ENCODE data around the gene CCNY. TPM values are rescaled to one million over a fixed set of nuclear protein-coding genes. Genes with fewer than 3 reads are reported as not detected.

The CCNY gene
- total and polyA plus RNA-seq, 8 donors: 10.6 to 41.7 (median 26.6) TPM

DNA sequence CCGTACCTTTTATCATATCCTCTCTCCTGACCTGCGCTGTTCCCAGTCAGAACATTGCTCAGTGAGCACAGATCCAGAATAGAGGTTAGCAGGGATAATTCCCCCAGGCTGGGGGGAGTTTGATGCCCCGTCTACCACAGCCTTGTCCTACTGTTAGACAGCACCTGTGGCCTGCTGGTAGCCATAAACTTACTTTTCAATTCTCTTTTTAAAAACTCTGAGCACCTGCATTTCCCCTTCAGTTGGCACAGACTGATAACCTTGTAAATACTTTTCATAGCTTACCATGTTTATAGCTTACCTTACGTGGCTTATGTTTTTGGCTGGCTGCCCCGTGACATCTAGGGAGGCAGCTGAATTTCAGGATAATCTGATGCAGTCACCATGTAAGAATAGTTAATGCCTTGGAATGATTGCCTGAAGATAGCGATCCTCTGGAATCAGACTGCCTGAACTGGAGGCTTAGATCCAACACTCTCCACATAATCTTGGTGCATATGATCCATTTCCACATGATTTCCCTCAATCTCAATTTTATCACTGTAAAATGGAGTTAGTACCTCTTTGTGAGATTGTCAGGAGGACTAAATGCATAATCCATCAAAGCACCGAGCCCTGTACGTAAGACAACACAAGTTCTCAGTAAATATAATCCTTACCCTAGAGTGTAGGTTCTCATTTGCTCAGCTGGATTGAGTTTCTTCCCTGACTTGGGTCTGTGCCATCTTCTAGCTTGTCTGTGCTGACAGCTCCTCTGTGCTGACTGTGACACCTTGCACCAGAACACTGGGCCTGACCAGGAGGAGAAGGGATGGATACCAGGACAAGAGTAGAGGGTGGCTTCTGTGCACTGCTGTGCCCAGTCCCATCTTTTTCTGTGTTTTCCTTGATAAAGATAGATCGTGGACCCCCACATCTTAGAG lies 157.1 kb downstream of the CCNY start:
- FAIRE-seq: no peak
- no peak overlapping the region for H3K4me3 ChIP-seq
- ATAC-seq: peak in 2 of 4 donors; percentile 29 to 32
- intact Hi-C loops (cut with DNase I): no loop called here
- H3K9me3 ChIP-seq: no peaks in the 10 kb centered on the region
- no peak for TF ChIP-seq CTCF (IDR thresholded peaks at IDR 0.05)
- DNase-seq: peak in 1 of 6 donors; percentile 24
- H3K27me3 ChIP-seq: no peaks in the 10 kb centered on the region
- H3K36me3 ChIP-seq: no peaks in the 10 kb centered on the region
- no peak overlapping the region for H3K27ac ChIP-seq
- no peaks in the 10 kb centered on the region for H3K4me1 ChIP-seq
- 62 to 67% methylated on average over 9 of the region's 9 CpGs for WGBS, 2 donors

- 56 to 57% methylated on average over 5 of the region's 5 CpGs for WGBS, 2 donors
- no peaks in the 10 kb centered on the region for H3K27me3 ChIP-seq
- H3K36me3 ChIP-seq: no peaks in the 10 kb centered on the region
- no peaks in the 10 kb centered on the region for H3K4me1 ChIP-seq
- ATAC-seq (no peak), FAIRE-seq (no peak), DNase-seq (no peak)
- H3K4me3 ChIP-seq: no peak overlapping the region
- no peak overlapping the region for H3K27ac ChIP-seq
- intact Hi-C loops (cut with DNase I): no loop called here
- no peak for TF ChIP-seq CTCF (IDR thresholded peaks at IDR 0.05)
- no peaks in the 10 kb centered on the region for H3K9me3 ChIP-seq
Observed at GRCh38 chr10:35495521-35496119, 159.3 kb downstream of the CCNY start.

- intact Hi-C loops (cut with DNase I): no loop called here
- Histone ChIP-seq H3K9me3 (no peaks in the 10 kb centered on the region), H3K4me1 (no peaks in the 10 kb centered on the region), H3K4me3 (no peak overlapping the region), H3K27me3 (no peaks in the 10 kb centered on the region), H3K36me3 (no peaks in the 10 kb centered on the region), H3K27ac (no peak overlapping the region)
- DNase-seq (no peak), ATAC-seq (no peak), FAIRE-seq (no peak)
- TF ChIP-seq CTCF (IDR thresholded peaks at IDR 0.05): no peak
- 96% methylated on average over 3 of the region's 3 CpGs for WGBS, 2 donors
Observed at GRCh38 chr10:35497909-35498308, 161.6 kb downstream of the CCNY start.

GRCh38 chr10:35498693-35499092 lies 162.4 kb downstream of the CCNY start:
- no peak for TF ChIP-seq CTCF (IDR thresholded peaks at IDR 0.05)
- ATAC-seq (no peak), FAIRE-seq (no peak), DNase-seq (no peak)
- peaks cover 0 to 2% (median 0%) of the 10 kb centered on the region in 3 donors for H3K4me1 ChIP-seq
- no peaks in the 10 kb centered on the region for H3K36me3 ChIP-seq
- 91 to 93% methylated on average over 5 of the region's 5 CpGs for WGBS, 2 donors
- no peak overlapping the region for H3K4me3 ChIP-seq
- no peaks in the 10 kb centered on the region for H3K27me3 ChIP-seq
- H3K27ac ChIP-seq: no peak overlapping the region
- H3K9me3 ChIP-seq: no peaks in the 10 kb centered on the region
- intact Hi-C loops (cut with DNase I): no loop called here

DNA sequence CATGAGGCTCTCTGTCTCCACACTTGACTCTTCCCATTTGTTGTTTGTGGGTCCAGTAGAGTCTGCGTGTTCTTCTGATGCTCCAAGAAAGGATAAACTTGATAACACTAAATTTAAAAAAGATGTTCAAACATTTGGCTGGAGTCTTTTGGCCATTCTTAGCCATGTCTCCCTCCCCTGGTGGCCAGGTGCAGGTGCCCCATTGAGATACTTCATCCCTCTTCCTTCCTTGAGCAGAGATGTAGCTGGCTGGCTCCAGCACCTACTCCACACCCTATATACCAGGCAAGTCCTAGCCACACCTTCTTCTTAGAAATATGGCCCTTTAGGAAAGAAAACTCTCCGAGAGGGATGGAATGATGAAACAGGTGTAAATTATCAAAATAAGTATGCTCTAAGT lies 165.6 kb downstream of the CCNY start:
- no peak for DNase-seq
- WGBS, 2 donors: 92 to 100% methylated on average over 2 of the region's 2 CpGs

More for the DNA sequence above, 165.6 kb downstream of the CCNY start:
- Histone ChIP-seq H3K4me1 (peaks cover 0 to 4% (median 0%) of the 10 kb centered on the region in 3 donors), H3K4me3 (no peak overlapping the region), H3K9me3 (no peaks in the 10 kb centered on the region), H3K27me3 (no peaks in the 10 kb centered on the region), H3K36me3 (no peaks in the 10 kb centered on the region), H3K27ac (no peak overlapping the region)
- no peak for FAIRE-seq
- no peak for ATAC-seq
- no peak for TF ChIP-seq CTCF (IDR thresholded peaks at IDR 0.05)
- intact Hi-C loops (cut with DNase I): no loop called here
